Activated naive CD8-positive, alpha-beta T cell (primary cell): ENCODE data around the gene C17orf67.

Experiments
- H3K27ac Mint-ChIP-seq: one replicate; pipeline ENCODE4 v1.8.0; 2021; ENCODE audit warnings: mixed read lengths
- H3K27me3 Mint-ChIP-seq: one replicate; pipeline ENCODE4 v1.8.0; 2021; ENCODE audit warnings: mixed read lengths
- H3K36me3 Mint-ChIP-seq: one replicate; pipeline ENCODE4 v1.8.0; 2021; ENCODE audit warnings: mixed read lengths
- H3K4me1 Mint-ChIP-seq: one replicate; pipeline ENCODE4 v1.8.0; 2021; ENCODE audit warnings: low read depth, mixed read lengths
- H3K4me3 Mint-ChIP-seq: one replicate; pipeline ENCODE4 v1.8.0; 2021; ENCODE audit warnings: mild to moderate bottlenecking, mixed read lengths
- H3K9me3 Mint-ChIP-seq: one replicate; pipeline ENCODE4 v1.8.0; 2021; ENCODE audit warnings: low read depth, mixed read lengths

C17orf67 gene

DNA sequence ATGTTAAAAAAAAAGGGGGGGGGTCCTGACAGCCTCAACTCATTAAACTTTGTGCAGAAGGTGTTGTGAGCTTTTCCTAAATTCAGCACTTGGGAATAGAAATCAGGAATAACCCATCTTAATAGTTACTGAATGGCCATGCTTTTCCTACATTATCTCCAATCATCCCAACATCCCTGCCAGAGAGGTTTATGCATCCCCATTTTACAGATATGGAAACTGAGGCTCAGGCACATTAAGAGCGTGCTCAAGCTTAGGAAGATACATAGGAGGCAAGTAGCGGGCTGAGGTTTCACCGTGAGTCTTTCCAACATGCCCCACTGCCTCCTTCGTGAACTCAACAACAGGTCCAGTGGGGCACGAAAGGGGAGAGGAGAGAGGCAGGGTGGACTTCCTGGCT is 78.4 kb downstream of the C17orf67 start:
- Mint-ChIP-seq H3K9me3 (no peaks in the 10 kb centered on the region), H3K4me1 (peaks cover 7% of the 10 kb centered on the region), H3K27me3 (no peaks in the 10 kb centered on the region), H3K4me3 (no peak overlapping the region), H3K27ac (no peak overlapping the region), H3K36me3 (no peaks in the 10 kb centered on the region)

DNA sequence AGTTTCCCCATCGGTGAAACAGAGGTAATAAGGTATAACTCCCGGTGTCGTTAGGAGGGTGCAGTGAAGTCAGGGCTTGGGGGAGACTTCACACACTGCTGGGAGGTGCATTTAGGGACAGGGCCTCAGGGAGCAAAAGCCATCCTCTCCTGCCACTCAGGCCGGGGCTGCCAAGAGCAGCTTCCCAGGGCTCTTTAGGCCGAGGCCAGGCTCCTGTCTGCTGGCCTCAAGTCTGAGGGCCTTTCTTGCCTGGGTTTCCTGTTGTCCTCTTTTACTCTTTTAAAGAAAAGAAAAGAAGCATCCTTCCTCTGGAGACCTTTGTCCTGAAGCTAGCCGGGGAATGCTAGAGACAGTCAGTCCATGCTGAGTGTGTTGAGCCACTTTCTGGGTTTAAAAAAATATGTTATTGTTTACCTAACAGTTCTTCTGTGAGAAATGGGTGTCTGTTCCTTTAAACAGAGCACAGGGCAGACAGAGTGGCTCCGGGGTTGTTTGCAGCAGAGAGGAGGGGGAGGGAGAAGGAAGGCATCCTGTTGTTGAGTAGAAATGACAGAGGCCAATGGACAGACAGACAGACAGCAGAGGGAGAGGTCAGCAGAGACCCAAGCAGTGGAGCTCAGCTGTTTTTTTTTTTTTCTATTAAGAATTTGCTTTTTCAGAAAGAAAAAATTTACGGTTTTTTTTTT is 79.1 kb downstream of the C17orf67 start:
- Mint-ChIP-seq H3K4me1 (peaks cover 7% of the 10 kb centered on the region), H3K27ac (peak overlapping the region; percentile 2), H3K36me3 (no peaks in the 10 kb centered on the region), H3K4me3 (peak overlapping the region; percentile 14), H3K9me3 (no peaks in the 10 kb centered on the region), H3K27me3 (no peaks in the 10 kb centered on the region)

DNA sequence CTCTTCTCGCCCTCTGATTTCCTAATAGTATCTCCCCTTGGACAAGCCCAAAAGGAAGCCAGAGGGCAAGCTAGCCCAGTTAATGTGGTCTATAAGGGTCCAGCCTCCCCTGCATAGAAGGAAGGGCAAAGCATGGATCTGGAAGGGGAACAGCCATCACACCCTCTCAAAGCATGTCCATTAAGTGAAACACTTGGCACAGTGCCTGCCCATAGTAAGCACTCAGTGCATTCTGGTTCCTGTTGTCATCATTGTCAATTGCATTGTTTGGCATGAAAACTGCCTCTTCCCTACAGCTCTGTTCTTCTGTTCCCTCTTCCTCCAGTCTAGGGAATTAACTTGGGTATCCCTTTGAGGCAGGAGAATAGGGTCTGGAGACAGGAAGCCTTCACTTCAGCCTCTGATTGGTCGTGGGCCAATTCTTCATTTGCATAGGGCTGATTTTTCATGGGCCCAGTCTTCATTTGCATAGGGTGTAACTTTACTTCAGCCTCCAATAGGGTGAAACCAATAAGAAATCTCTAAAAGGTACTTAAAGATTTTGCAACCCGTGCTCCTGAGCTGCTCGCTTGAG is 81.4 kb downstream of the C17orf67 start:
- peaks cover 7% of the 10 kb centered on the region for H3K4me1 Mint-ChIP-seq
- H3K27me3 Mint-ChIP-seq = no peaks in the 10 kb centered on the region
- no peak overlapping the region for H3K27ac Mint-ChIP-seq
- H3K4me3 Mint-ChIP-seq = no peak overlapping the region
- no peaks in the 10 kb centered on the region for H3K9me3 Mint-ChIP-seq
- H3K36me3 Mint-ChIP-seq = no peaks in the 10 kb centered on the region

DNA sequence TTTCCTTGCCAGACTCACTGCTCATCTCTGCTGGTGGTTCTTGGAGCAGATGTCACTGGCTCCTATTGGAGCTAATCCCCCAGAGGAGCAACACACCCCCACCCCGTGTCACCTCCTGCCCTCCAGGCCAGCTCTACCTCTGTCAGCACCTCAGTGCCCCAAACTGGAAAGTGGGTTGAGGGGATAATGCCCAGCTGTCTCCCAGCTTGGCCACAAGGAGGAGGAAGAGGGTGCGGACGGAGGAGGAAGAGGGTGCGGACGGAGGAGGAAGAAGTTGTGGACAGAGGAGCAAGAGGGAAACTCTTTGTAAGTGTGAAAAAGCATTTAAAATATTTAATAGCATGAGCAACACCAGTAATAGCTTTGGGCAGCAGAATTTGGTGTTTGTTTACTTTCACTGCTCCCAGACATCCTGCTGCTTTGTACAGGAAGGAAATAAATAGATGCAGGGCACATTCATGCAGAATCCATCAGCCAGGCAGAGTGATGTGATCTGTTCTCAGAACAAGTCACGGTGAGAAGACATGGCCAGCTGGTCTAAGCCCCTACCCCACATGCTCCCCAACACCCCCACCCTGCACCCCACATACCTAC is 82.5 kb downstream of the C17orf67 start:
- Mint-ChIP-seq H3K27me3 (no peaks in the 10 kb centered on the region), H3K4me3 (no peak overlapping the region), H3K36me3 (no peaks in the 10 kb centered on the region), H3K27ac (no peak overlapping the region), H3K4me1 (peaks cover 7% of the 10 kb centered on the region), H3K9me3 (no peaks in the 10 kb centered on the region)

DNA sequence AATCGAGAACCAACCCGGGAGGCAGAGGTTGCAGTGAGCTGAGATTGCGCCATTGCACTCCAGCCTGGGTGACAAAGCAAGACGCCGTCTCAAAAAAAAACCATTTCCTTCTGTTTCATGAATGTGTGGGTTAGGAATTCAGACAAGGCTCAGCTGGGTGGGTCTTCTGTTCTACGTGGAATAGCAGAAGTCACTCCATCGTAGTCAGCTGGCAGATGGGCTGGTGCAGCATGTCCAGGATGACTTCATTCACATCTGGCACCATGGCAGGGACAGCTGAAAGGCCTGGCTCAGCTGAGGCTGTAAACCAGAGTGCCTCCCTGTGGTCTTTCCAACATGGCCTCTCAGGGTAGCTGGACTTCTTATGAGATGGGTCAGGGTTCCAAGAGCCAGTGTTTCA is 89.0 kb downstream of the C17orf67 start:
- no peak overlapping the region for H3K27ac Mint-ChIP-seq
- H3K9me3 Mint-ChIP-seq = no peaks in the 10 kb centered on the region
- H3K27me3 Mint-ChIP-seq = no peaks in the 10 kb centered on the region
- H3K4me1 Mint-ChIP-seq = no peaks in the 10 kb centered on the region
- H3K4me3 Mint-ChIP-seq = no peak overlapping the region
- no peaks in the 10 kb centered on the region for H3K36me3 Mint-ChIP-seq

DNA sequence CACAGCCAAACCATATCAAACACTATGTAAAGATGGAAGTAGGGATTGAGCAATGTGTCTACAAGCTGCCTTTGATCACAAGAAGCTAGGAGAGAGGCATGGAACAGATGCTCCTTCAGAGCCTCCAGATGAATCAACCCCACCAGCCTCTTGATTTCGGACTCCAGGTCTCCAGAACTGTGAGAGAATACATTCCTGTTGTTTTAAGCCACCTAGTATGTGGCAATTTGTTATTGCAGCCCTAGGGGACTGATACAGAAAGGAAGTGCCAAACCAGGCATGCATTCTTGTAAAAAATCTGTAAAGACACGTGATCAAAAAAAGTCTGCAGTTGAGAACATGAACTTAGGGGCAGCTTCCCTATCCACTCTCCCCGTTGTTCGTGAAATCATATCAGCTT is 91.1 kb downstream of the C17orf67 start:
- Mint-ChIP-seq H3K4me3 (no peak overlapping the region), H3K27me3 (no peaks in the 10 kb centered on the region), H3K36me3 (no peaks in the 10 kb centered on the region), H3K9me3 (no peaks in the 10 kb centered on the region), H3K27ac (no peak overlapping the region), H3K4me1 (no peaks in the 10 kb centered on the region)
